Thyroid gland (tissue), 4 donors: ENCODE results near the gene SEC14L5.

Experiments
- POLR2A ChIP-seq, 2 donors: fragments of 450-650 bp; IDR thresholded peaks; one replicate each; pipeline ENCODE4 v1.6.1; 2017; ENCODE audit warnings: antibody characterized with exemption in 2 of 2, mild to moderate bottlenecking in 2 of 2, moderate library complexity in 1 of 2
- TF ChIP-seq, protein P1 (sequence below), 6 experiments: fragments of 200-600 bp in 3 of 6; fragments of 450-650 bp in 3 of 6; sonication (generic) in 3 of 6; IDR thresholded peaks; one replicate each; pipeline ENCODE4 v1.5.1; 2016 to 2019; ENCODE audit warnings: antibody characterized with exemption in 6 of 6, mild to moderate bottlenecking in 2 of 6, inconsistent platforms in 1 of 6, moderate library complexity in 1 of 6

DNA sequence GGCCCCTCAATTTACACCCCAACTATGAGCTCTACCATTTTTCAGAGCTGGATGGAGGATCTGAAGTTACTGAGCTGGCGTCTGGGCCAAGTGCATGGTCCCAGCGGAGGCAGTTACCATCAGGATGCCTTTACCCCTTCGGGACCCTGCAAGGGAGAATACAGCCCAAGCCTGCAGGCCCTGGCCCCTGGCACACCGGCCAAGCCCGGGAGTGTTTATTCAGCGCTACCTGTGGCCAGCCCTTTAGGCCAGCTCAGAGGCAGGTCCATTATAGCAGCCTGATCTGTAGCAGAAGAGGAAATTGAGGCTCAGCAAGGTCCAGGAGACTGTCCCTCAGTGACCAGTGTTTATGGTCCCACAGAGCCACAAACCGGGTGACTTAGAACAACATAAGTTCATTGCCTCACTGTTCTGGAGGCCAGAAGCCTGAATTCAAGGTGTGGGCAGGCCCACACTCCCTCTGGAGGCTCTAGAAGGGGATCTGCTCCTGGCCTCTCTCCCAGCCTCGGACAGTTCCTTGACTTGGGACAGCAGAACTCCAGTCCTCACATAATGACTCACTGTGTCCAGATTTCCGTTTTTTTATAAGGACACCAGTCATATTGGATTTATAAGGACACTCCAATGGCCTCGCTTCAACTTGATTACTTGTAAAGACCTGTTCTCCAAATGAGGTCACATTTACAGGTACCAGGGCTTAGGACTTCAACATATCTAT lies 8.8 kb downstream of the SEC14L5 start:
- TF ChIP-seq, protein P1, sequence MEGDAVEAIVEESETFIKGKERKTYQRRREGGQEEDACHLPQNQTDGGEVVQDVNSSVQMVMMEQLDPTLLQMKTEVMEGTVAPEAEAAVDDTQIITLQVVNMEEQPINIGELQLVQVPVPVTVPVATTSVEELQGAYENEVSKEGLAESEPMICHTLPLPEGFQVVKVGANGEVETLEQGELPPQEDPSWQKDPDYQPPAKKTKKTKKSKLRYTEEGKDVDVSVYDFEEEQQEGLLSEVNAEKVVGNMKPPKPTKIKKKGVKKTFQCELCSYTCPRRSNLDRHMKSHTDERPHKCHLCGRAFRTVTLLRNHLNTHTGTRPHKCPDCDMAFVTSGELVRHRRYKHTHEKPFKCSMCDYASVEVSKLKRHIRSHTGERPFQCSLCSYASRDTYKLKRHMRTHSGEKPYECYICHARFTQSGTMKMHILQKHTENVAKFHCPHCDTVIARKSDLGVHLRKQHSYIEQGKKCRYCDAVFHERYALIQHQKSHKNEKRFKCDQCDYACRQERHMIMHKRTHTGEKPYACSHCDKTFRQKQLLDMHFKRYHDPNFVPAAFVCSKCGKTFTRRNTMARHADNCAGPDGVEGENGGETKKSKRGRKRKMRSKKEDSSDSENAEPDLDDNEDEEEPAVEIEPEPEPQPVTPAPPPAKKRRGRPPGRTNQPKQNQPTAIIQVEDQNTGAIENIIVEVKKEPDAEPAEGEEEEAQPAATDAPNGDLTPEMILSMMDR (IDR thresholded peaks at IDR 0.05), result no peak
- no peak for TF ChIP-seq POLR2A (IDR thresholded peaks at IDR 0.05)
